Measurements from ENCODE around the gene KDM1A. TPM values are rescaled to one million over a fixed set of nuclear protein-coding genes. Genes with fewer than 3 reads are reported as not detected.

Gene KDM1A
- total and polyA plus RNA-seq, 2 of the 13 experiments (the other 11 are each of a cell fraction or from before 2014, with no cell fraction given) = 81.3 to 173 TPM

GRCh38 chr1:23019094-23019862 is at the start of gene KDM1A (continued):
- TF ChIP-seq MAX (IDR thresholded peaks at IDR 0.05) (peak; percentile 89), ZNF761 (CRISPR knock-in tag; conservative IDR thresholded peaks at IDR 0.05) (peak; percentile 83), ZNF160 (CRISPR knock-in tag; IDR thresholded peaks at IDR 0.05) (no peak; the same call in none of the 2 replicates), ZNF263 (CRISPR knock-in tag; IDR thresholded peaks at IDR 0.05) (no peak; the same call in 1 of the 2 replicates), THAP8 (CRISPR knock-in tag; IDR thresholded peaks at IDR 0.05; ENCODE audit: borderline replicate concordance) (no peak), ZKSCAN1 (IDR thresholded peaks at IDR 0.05; ENCODE audit: low read length) (peak; percentile 11; the same call in 1 of the 2 replicates), SIN3A (IDR thresholded peaks at IDR 0.05; ENCODE audit: borderline replicate concordance, low read depth, low read length) (peak; percentile 95), LCORL (IDR thresholded peaks at IDR 0.05) (0 out of 2 replicates have a peak, but pooled peaks have one; percentile 26), LCORL (CRISPR knock-in tag; IDR thresholded peaks at IDR 0.05) (peak; percentile 82), REST (IDR thresholded peaks at IDR 0.05; ENCODE audit: borderline replicate concordance in 1 of 2, low read depth in 1 of 2, low read length in 2 of 2) (no peak; a peak in 1 of 4 replicates), PTBP1 (IDR thresholded peaks at IDR 0.05; ENCODE audit: low read depth, low read length, poor library complexity, severe bottlenecking) (no peak), U2AF2 (IDR thresholded peaks at IDR 0.05; ENCODE audit: low read depth, low read length) (0 out of 2 replicates have a peak, but pooled peaks have one; percentile 26), ZNF737 (CRISPR knock-in tag; IDR thresholded peaks at IDR 0.05; ENCODE audit: borderline replicate concordance) (no peak), KLF6 (CRISPR knock-in tag; IDR thresholded peaks at IDR 0.05) (peak; percentile 82; the same call in 1 of the 2 replicates), FOSL1 (CRISPR knock-in tag; IDR thresholded peaks at IDR 0.05; ENCODE audit: borderline replicate concordance) (peak; percentile 7; the same call in 1 of the 2 replicates), ZNF770 (CRISPR knock-in tag; IDR thresholded peaks at IDR 0.05) (peak; percentile 64), ZNF615 (CRISPR knock-in tag; IDR thresholded peaks at IDR 0.05; ENCODE audit: borderline replicate concordance) (no peak), ZNF816 (CRISPR knock-in tag; IDR thresholded peaks at IDR 0.05; ENCODE audit: borderline replicate concordance) (peak; percentile 89), ZNF234 (CRISPR knock-in tag; conservative IDR thresholded peaks at IDR 0.05) (0 out of 2 replicates have a peak, but pooled peaks have one; percentile 42), KDM5A (IDR thresholded peaks at IDR 0.05; ENCODE audit: borderline replicate concordance, low read length) (peak; percentile 72; the same call in 1 of the 2 replicates)

Measured in HepG2 (cell line).